Measurements from ENCODE around the gene LIMK1. TPM values are rescaled to one million over a fixed set of nuclear protein-coding genes. Genes with fewer than 3 reads are reported as not detected.
A peak's percentile ranks its signal among the peaks of the same experiment; 100 is the strongest.

Gene LIMK1
- total and polyA plus RNA-seq, 3 donors from 2014 or later, result 38.6 to 54.8 (median 42.4) TPM

DNA sequence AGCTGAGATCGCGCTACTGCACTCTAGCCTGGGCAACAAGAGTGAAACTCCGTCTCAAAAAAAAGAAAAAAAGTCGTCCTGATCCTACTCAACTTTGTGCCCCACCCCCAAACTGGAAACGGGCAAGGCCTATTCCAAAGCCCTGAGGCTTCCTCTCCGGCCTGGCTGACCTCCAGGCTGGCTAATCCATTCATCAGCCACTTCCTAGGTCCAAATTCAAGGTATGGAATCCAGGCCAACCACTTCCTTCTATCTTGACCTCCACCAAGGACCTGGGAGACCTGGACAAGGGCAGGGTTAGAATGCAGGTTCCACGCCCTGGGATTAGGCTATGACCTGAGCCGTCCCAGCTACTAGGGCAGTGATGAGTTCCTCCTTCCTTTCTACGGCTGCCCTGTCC lies 70.1 kb downstream of the LIMK1 start:
- intact Hi-C loops (cut with DNase I; ENCODE audit: low total_unique reads), result no loop called here
- Histone ChIP-seq H3K4me1 (no peaks in the 10 kb centered on the region), H3K36me3 (ENCODE audit: low read depth, missing control alignments) (no peaks in the 10 kb centered on the region), H3K9me3 (no peaks in the 10 kb centered on the region), H3K27ac (no peak overlapping the region), H3K27me3 (no peaks in the 10 kb centered on the region), H3K4me3 (no peak overlapping the region)
- TF ChIP-seq CTCF (IDR thresholded peaks at IDR 0.05) (no peak), POLR2A (IDR thresholded peaks at IDR 0.05) (no peak)
- DNase-seq, result no peak
- WGBS, 2 donors, result 85 to 89% methylated on average over 9 of the region's 9 CpGs

GRCh38 chr7:74155810-74156395 lies 72.3 kb downstream of the LIMK1 start:
- H3K9me3 ChIP-seq, result no peaks in the 10 kb centered on the region
- intact Hi-C loops (cut with DNase I; ENCODE audit: low total_unique reads), result no loop called here
- no peaks in the 10 kb centered on the region for H3K4me1 ChIP-seq
- H3K27ac ChIP-seq, result no peak overlapping the region
- H3K4me3 ChIP-seq, result no peak overlapping the region
- no peaks in the 10 kb centered on the region for H3K27me3 ChIP-seq
- 74 to 88% methylated on average over 9 of the region's 9 CpGs for WGBS, 2 donors
- H3K36me3 ChIP-seq (ENCODE audit: low read depth, missing control alignments), result no peaks in the 10 kb centered on the region
- no peak for DNase-seq
- TF ChIP-seq POLR2A (IDR thresholded peaks at IDR 0.05), result no peak
- no peak for TF ChIP-seq CTCF (IDR thresholded peaks at IDR 0.05)

DNA sequence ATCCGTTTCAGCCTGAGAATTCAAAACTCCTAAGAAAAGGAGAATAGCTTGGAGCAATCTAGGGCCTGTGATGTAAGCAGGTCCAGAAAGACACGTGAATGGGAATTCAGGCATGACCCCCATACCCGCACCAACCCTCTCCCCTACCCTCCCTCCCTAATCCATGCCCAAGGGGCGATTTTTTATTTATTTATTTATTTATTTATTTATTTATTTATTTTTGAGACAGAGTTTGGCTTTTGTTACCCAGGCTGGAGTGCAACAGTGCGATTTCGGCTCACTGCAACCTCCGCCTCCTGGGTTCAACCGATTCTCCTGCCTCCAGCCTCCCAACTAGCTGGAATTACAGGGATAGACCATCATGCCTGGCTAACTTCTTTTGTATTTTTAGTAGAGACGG lies 74.0 kb downstream of the LIMK1 start:
- H3K9me3 ChIP-seq, result no peaks in the 10 kb centered on the region
- WGBS, 2 donors, result 95% methylated on average over 9 of the region's 9 CpGs
- no peaks in the 10 kb centered on the region for H3K4me1 ChIP-seq
- H3K4me3 ChIP-seq, result no peak overlapping the region
- no peaks in the 10 kb centered on the region for H3K36me3 ChIP-seq (ENCODE audit: low read depth, missing control alignments)
- H3K27ac ChIP-seq, result no peak overlapping the region
- intact Hi-C loops (cut with DNase I; ENCODE audit: low total_unique reads), result no loop called here
- no peak for TF ChIP-seq POLR2A (IDR thresholded peaks at IDR 0.05)
- TF ChIP-seq CTCF (IDR thresholded peaks at IDR 0.05), result no peak
- no peak for DNase-seq
- no peaks in the 10 kb centered on the region for H3K27me3 ChIP-seq

DNA sequence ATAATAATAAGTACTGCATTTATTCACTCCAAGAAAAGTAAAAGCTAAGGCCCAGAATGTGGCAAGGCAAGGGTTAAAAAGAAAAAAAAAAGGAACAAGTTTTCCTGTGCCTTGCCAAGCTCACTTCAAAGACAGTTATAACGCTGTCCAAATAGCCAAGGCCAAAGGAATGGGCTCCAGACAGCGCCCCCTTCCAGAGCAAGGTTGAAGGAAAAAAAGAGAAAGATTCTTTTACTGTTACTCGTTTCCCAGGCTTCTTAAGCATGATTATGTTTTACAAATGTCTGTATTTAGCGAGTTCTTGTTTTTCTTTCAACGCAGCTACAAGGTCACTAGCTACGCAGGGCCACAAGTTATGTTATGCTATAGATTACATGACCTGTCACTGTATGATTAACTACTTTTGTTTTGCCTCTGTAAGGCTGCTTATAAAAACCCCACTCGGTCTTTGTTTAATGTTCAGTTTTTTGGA lies 81.4 kb downstream of the LIMK1 start:
- 30 to 32% methylated on average over 7 of the region's 7 CpGs for WGBS, 2 donors
- Histone ChIP-seq H3K4me3 (no peak overlapping the region), H3K27ac (no peak overlapping the region), H3K9me3 (no peaks in the 10 kb centered on the region), H3K27me3 (no peaks in the 10 kb centered on the region), H3K36me3 (ENCODE audit: low read depth, missing control alignments) (no peaks in the 10 kb centered on the region), H3K4me1 (peaks cover 18% of the 10 kb centered on the region)
- peak; percentile 77 for DNase-seq
- TF ChIP-seq CTCF (IDR thresholded peaks at IDR 0.05) (peak; percentile 33 to 49 (median 49)), POLR2A (IDR thresholded peaks at IDR 0.05) (no peak)
- intact Hi-C loops (cut with DNase I; ENCODE audit: low total_unique reads), result loop anchor here (10.0 kb wide), 1 partner anchor 90 kb away; no protein-coding TSS in a partner anchor

Data from testis (tissue), 3 donors.